NCI-H2227 (cell line): ENCODE data around the gene BARX1.
A peak's percentile ranks its signal among the peaks of the same experiment; 100 is the strongest.
"Not testable (repeated sequence)": the region's sequence is repeated elsewhere in the genome, so short reads cannot be mapped to it uniquely, and the experiment has no call there.

Source experiments
- DNase-seq: peaks from one replicate; lab custom pipeline; 2025; ENCODE audit not compliant: unreplicated experiment; lab: John Stamatoyannopoulos, UW

Gene BARX1

GRCh38 chr9:93955111-93955980 lies at the start of gene BARX1:
Gene BARX1, minus strand, starts transcription at chr9:93955355. Its CDS starts 209 bp downstream, at chr9:93955146.
- DNase-seq, result peak; percentile 76

- DNase-seq, result peak; percentile 68
Observed at GRCh38 chr9:94002316-94003140, 47.4 kb upstream of the BARX1 start.

GRCh38 chr9:93996863-93997262 lies 41.7 kb upstream of the BARX1 start:
- DNase-seq, result no peak

GRCh38 chr9:93996367-93996766 lies 41.2 kb upstream of the BARX1 start:
- no peak for DNase-seq

- no peak for DNase-seq
Observed at GRCh38 chr9:93994545-93994944, 39.4 kb upstream of the BARX1 start.

- no peak for DNase-seq
Observed at GRCh38 chr9:93994132-93994531, 39.0 kb upstream of the BARX1 start.

GRCh38 chr9:93992830-93993229 lies 37.7 kb upstream of the BARX1 start:
- DNase-seq, result no peak

GRCh38 chr9:93990448-93990847 lies 35.3 kb upstream of the BARX1 start:
- no peak for DNase-seq

- DNase-seq, result no peak
Observed at GRCh38 chr9:93988056-93988455, 32.9 kb upstream of the BARX1 start.

- no peak for DNase-seq
Observed at GRCh38 chr9:93984860-93985259, 29.7 kb upstream of the BARX1 start.

GRCh38 chr9:93983875-93984274 lies 28.7 kb upstream of the BARX1 start:
- DNase-seq, result no peak

- DNase-seq, result no peak
Observed at GRCh38 chr9:93979721-93980120, 24.6 kb upstream of the BARX1 start.

GRCh38 chr9:93978551-93978950 lies 23.4 kb upstream of the BARX1 start:
- DNase-seq, result no peak

- DNase-seq, result no peak
Observed at GRCh38 chr9:93976973-93977372, 21.8 kb upstream of the BARX1 start.

GRCh38 chr9:93976081-93976480 lies 20.9 kb upstream of the BARX1 start:
- no peak for DNase-seq

- no peak for DNase-seq
Observed at GRCh38 chr9:93975262-93975661, 20.1 kb upstream of the BARX1 start.

- DNase-seq, result no peak
Observed at GRCh38 chr9:93974151-93974550, 19.0 kb upstream of the BARX1 start.

GRCh38 chr9:93972655-93973054 lies 17.5 kb upstream of the BARX1 start:
- DNase-seq, result not testable (repeated sequence)

GRCh38 chr9:93969328-93969661 lies 14.1 kb upstream of the BARX1 start:
- DNase-seq, result no peak

- DNase-seq, result no peak
Observed at GRCh38 chr9:93968451-93969327, 13.5 kb upstream of the BARX1 start.
